HG03175 (cell line): ENCODE results near the gene FAM20B.
"Not testable (repeated sequence)": the region's sequence is repeated elsewhere in the genome, so short reads cannot be mapped to it uniquely, and the experiment has no call there.

Experiments used
- ATAC-seq: cut with Tn5 transposase; IDR thresholded peaks from one replicate; pipeline ENCODE4 v1.9.1; 2021; ENCODE audit warnings: mild to moderate bottlenecking, moderate library complexity; ENCODE audit not compliant: unreplicated experiment

The FAM20B gene

GRCh38 chr1:179025125-179025974, at the start of gene FAM20B:
Gene FAM20B, plus strand, starts transcription at chr1:179025894. Its CDS starts 17,954 bp downstream, at chr1:179043848.
- ATAC-seq, result peak; percentile 85

GRCh38 chr1:178976541-178976940, 49.2 kb upstream of the FAM20B start:
- no peak for ATAC-seq

GRCh38 chr1:178986204-178986603, 39.5 kb upstream of the FAM20B start:
- no peak for ATAC-seq

GRCh38 chr1:178988198-178988597, 37.5 kb upstream of the FAM20B start:
- ATAC-seq, result not testable (repeated sequence)

- ATAC-seq, result no peak
These were observed 32.1 kb upstream of the FAM20B start for GRCh38 chr1:178993559-178993958.

GRCh38 chr1:178997428-178997827, 28.3 kb upstream of the FAM20B start:
- ATAC-seq, result no peak

GRCh38 chr1:178998295-178998694, 27.4 kb upstream of the FAM20B start:
- no peak for ATAC-seq

- ATAC-seq, result no peak
These were observed 26.6 kb upstream of the FAM20B start for GRCh38 chr1:178999061-178999460.

GRCh38 chr1:179001451-179001850, 24.2 kb upstream of the FAM20B start:
- ATAC-seq, result no peak

GRCh38 chr1:179002064-179002463, 23.6 kb upstream of the FAM20B start:
- ATAC-seq, result not testable (repeated sequence)

- ATAC-seq, result peak; percentile 74
These were observed 22.9 kb upstream of the FAM20B start for GRCh38 chr1:179002552-179003345.

- ATAC-seq, result no peak
These were observed 22.1 kb upstream of the FAM20B start for GRCh38 chr1:179003512-179004066.

- ATAC-seq, result no peak
These were observed 18.5 kb upstream of the FAM20B start for GRCh38 chr1:179007233-179007632.

GRCh38 chr1:179010671-179011070, 15.0 kb upstream of the FAM20B start:
- no peak for ATAC-seq

- no peak for ATAC-seq
These were observed 13.7 kb upstream of the FAM20B start for GRCh38 chr1:179012038-179012437.

- ATAC-seq, result no peak
These were observed 11.6 kb upstream of the FAM20B start for GRCh38 chr1:179014123-179014522.

GRCh38 chr1:179015396-179015795, 10.3 kb upstream of the FAM20B start:
- no peak for ATAC-seq

- ATAC-seq, result no peak
These were observed 8.8 kb upstream of the FAM20B start for GRCh38 chr1:179016706-179017382.

- no peak for ATAC-seq
These were observed 8.0 kb upstream of the FAM20B start for GRCh38 chr1:179017383-179018326.

- no peak for ATAC-seq
These were observed 3.8 kb upstream of the FAM20B start for GRCh38 chr1:179021873-179022272.
